GM12878 (cell line): Measurements from ENCODE around the gene PNRC1. TPM values are rescaled to one million over a fixed set of nuclear protein-coding genes. Genes with fewer than 3 reads are reported as not detected.

Source experiments
- ATAC-seq: fragments of 200-7000 bp; cut with Tn5 transposase; 3 replicates; pipeline ENCODE4 v1.9.1; 2020; ENCODE audit warnings: mild to moderate bottlenecking, moderate library complexity
- BruUV-seq: library from RNA; stranded (reverse); fragments of 400-500 nt; replicated peaks from 2 replicates; lab custom pipeline; 2021; lab: Mats Ljungman, UMichigan
- CTCF ChIA-PET: fragments of 300-600 bp; sonication (Branson Sonifier 250); formaldehyde crosslinking; extraction: SDS; loops from one replicate; lab custom pipeline; 2021; ENCODE audit warnings: inconsistent platforms; lab: Yijun Ruan, JAX
- POLR2A ChIA-PET: fragments of 350-600 bp; formaldehyde crosslinking; extraction: SDS; loops from one replicate; lab custom pipeline; 2021; ENCODE audit warnings: inconsistent platforms; lab: Charles Lee
- RAD21 ChIA-PET: fragments of 300-600 bp; sonication (Branson Sonifier 250); formaldehyde crosslinking; loops from one replicate; lab custom pipeline; 2023; ENCODE audit warnings: antibody characterized with exemption; ENCODE audit not compliant: unreplicated experiment; lab: Charles Lee
- SMC1A ChIA-PET: fragments of 300-600 bp; sonication (Branson Sonifier 250); formaldehyde crosslinking; loops from one replicate; lab custom pipeline; 2023; ENCODE audit not compliant: unreplicated experiment, uncharacterized antibody; lab: Charles Lee
- DNase-seq: peaks from one replicate; pipeline ENCODE4 v3.0.0-alpha.2; 2011; ENCODE audit warnings: low read depth, low spot score
- FAIRE-seq: peaks from 3 replicates; lab custom pipeline; 2011; peaks lifted over from hg19 to GRCh38; lab: Jason Lieb, UNC
- H2AFZ ChIP-seq: 2 replicates; pipeline ENCODE4 v1.6.0; 2011; ENCODE audit warnings: low read depth, low read length, control low read depth; ENCODE audit not compliant: control insufficient read depth
- H3K27ac ChIP-seq: 2 replicates; pipeline ENCODE4 v1.5.1; 2011; ENCODE audit warnings: control low read depth; ENCODE audit not compliant: control insufficient read depth, insufficient read depth
- H3K27me3 ChIP-seq, 2 experiments: replicated peaks in 1 of 2; 2 replicates each; pipeline versions ENCODE4 v1.6.0 to v1.6.1; 2011; ENCODE audit warnings: low read length in 1 of 2; ENCODE audit not compliant: control insufficient read depth in 2 of 2, insufficient read depth in 2 of 2
- H3K36me3 ChIP-seq, 2 experiments: 2 replicates each; pipeline ENCODE4 v1.5.1; 2011; ENCODE audit warnings: low read length in 1 of 2; ENCODE audit not compliant: control insufficient read depth in 2 of 2, insufficient read depth in 2 of 2
- H3K4me1 ChIP-seq: 2 replicates; pipeline ENCODE4 v1.6.1; 2011; ENCODE audit warnings: mild to moderate bottlenecking, low read length, moderate library complexity, mixed read lengths; ENCODE audit not compliant: control insufficient read depth, insufficient read depth
- H3K4me2 ChIP-seq: 2 replicates; pipeline ENCODE4 v1.6.0; 2011; ENCODE audit warnings: control low read depth; ENCODE audit not compliant: control insufficient read depth, insufficient read depth
- H3K4me3 ChIP-seq: fragments of 200-600 bp; sonication (generic); 2 replicates; pipeline ENCODE4 v1.5.1; 2016
- H3K79me2 ChIP-seq: 2 replicates; pipeline ENCODE4 v1.6.0; 2011; ENCODE audit warnings: low read length; ENCODE audit not compliant: control insufficient read depth, insufficient read depth
- H3K9ac ChIP-seq: 2 replicates; pipeline ENCODE4 v1.8.0; 2011; ENCODE audit warnings: low read length, control low read depth, mixed read lengths; ENCODE audit not compliant: control insufficient read depth, insufficient read depth
- H3K9me3 ChIP-seq: replicated peaks from 3 replicates; pipeline ENCODE4 v1.5.1; 2011; ENCODE audit warnings: mild to moderate bottlenecking, low read length; ENCODE audit not compliant: control insufficient read depth, insufficient read depth
- H4K20me1 ChIP-seq: 2 replicates; pipeline ENCODE4 v1.6.0; 2011; ENCODE audit not compliant: control insufficient read depth, insufficient read depth
- ASH2L ChIP-seq: fragments of 300-600, 200-600 bp; sonication (generic); IDR thresholded peaks from 2 replicates; pipeline ENCODE4 v1.6.1; 2017; ENCODE audit warnings: low read depth, mild to moderate bottlenecking, borderline replicate concordance
- BRCA1 ChIP-seq: IDR thresholded peaks from 2 replicates; pipeline ENCODE4 v1.6.1; 2011; ENCODE audit warnings: low read depth, low read length, improper control_type of control experiment
- CBFB ChIP-seq: IDR thresholded peaks from 2 replicates; pipeline ENCODE4 v1.6.1; 2016; ENCODE audit warnings: antibody characterized with exemption, low read depth
- CHD4 ChIP-seq: fragments of 200-600 bp; sonication (generic); IDR thresholded peaks from 2 replicates; pipeline ENCODE4 v1.6.1; 2016; ENCODE audit warnings: mild to moderate bottlenecking
- CREM ChIP-seq: IDR thresholded peaks from 2 replicates; pipeline ENCODE4 v1.6.1; 2014; ENCODE audit warnings: antibody characterized with exemption, low read depth
- E2F4 ChIP-seq: IDR thresholded peaks from 2 replicates; pipeline ENCODE4 v1.6.1; 2012; ENCODE audit warnings: low read depth, low read length, improper control_type of control experiment
- EGR1 ChIP-seq, 2 experiments: IDR thresholded peaks; 1 replicate in 1 of 2; 2 replicates in 1 of 2; pipeline ENCODE4 v1.6.1; 2011 to 2012; ENCODE audit warnings: low read depth in 2 of 2, low read length in 2 of 2, borderline replicate concordance in 1 of 2, mild to moderate bottlenecking in 1 of 2, moderate library complexity in 1 of 2
- GABPA ChIP-seq: IDR thresholded peaks from 2 replicates; pipeline ENCODE4 v1.6.1; 2014; ENCODE audit warnings: antibody characterized with exemption, low read depth, mild to moderate bottlenecking, inconsistent platforms
- HDGF ChIP-seq: fragments of 450-650 bp; IDR thresholded peaks from 2 replicates; pipeline ENCODE4 v1.6.1; 2016; ENCODE audit warnings: antibody characterized with exemption
- IKZF1 ChIP-seq: fragments of 450-650 bp; conservative IDR thresholded peaks from 2 replicates; pipeline ENCODE4 v1.6.1; 2017; ENCODE audit warnings: antibody characterized with exemption, mild to moderate bottlenecking
- MTA2 ChIP-seq: fragments of 450-650 bp; IDR thresholded peaks from 2 replicates; pipeline ENCODE4 v1.6.1; 2016; ENCODE audit warnings: low read depth, mild to moderate bottlenecking, moderate library complexity
- RB1 ChIP-seq: fragments of 450-650 bp; formaldehyde crosslinking; IDR thresholded peaks from 2 replicates; pipeline ENCODE4 v1.6.1; 2017; ENCODE audit warnings: mild to moderate bottlenecking, borderline replicate concordance
- RELB ChIP-seq: fragments of 450-650 bp; IDR thresholded peaks from 2 replicates; pipeline ENCODE4 v1.6.1; 2017; ENCODE audit warnings: low read depth, mild to moderate bottlenecking, moderate library complexity
- STAT1 ChIP-seq: fragments of 450-650 bp; conservative IDR thresholded peaks from 2 replicates; pipeline ENCODE4 v1.6.1; 2014; ENCODE audit warnings: antibody characterized with exemption, mild to moderate bottlenecking
- SUPT20H ChIP-seq: IDR thresholded peaks from 2 replicates; pipeline ENCODE4 v1.6.1; 2011; ENCODE audit warnings: low read depth, mild to moderate bottlenecking, low read length, moderate library complexity, borderline replicate concordance; ENCODE audit not compliant: control insufficient read depth
- TAF1 ChIP-seq: IDR thresholded peaks from 2 replicates; pipeline ENCODE4 v1.6.1; 2011; ENCODE audit warnings: mild to moderate bottlenecking, low read depth, low read length, borderline replicate concordance
- ZNF207 ChIP-seq: fragments of 450-650 bp; IDR thresholded peaks from 2 replicates; pipeline ENCODE4 v1.6.1; 2014; ENCODE audit warnings: antibody characterized with exemption, mild to moderate bottlenecking, borderline replicate concordance
- ZNF24 ChIP-seq: fragments of 450-650 bp; IDR thresholded peaks from 2 replicates; pipeline ENCODE4 v1.6.1; 2017; ENCODE audit warnings: antibody characterized with exemption, mild to moderate bottlenecking
- ZSCAN29 ChIP-seq: fragments of 450-650 bp; IDR thresholded peaks from 2 replicates; pipeline ENCODE4 v1.6.1; 2017; ENCODE audit warnings: mild to moderate bottlenecking, moderate library complexity
- WGBS: methylation state at CpG from one replicate; pipeline ENCODE4 v1.1.6; 2016; ENCODE audit warnings: low lambda C conversion rate; ENCODE audit not compliant: insufficient replicate concordance, insufficient coverage; ENCODE audit errors: missing lambda C conversion rate; 5-methylcytosine and 5-hydroxymethylcytosine counted together
- in situ Hi-C: fragments of 300-500 bp; cut with MboI; formaldehyde crosslinking; loops from 9 replicates; pipeline ENCODE4 v1.14.3; 2018; ENCODE audit warnings: mixed read lengths
- intact Hi-C: fragments of 100-400 bp; cut with micrococcal nuclease; formaldehyde crosslinking; loops from one replicate; pipeline ENCODE4 v1.14.2; 2022; ENCODE audit not compliant: unreplicated experiment
- polyA plus RNA-seq, 11 experiments: library from polyadenylated mRNA; depleted of rRNA in 4 of 11; unstranded in 6 of 11; stranded (reverse) in 5 of 11; fragments of >200 nt; fragmentation: Nextera tagmentation in 4 of 11; fragmentation: Illumina TruSeq in 1 of 11; extraction: Ambion mirVana in 4 of 11; extraction: Trizol in 1 of 11; gene quantifications; 1 replicate in 1 of 11; 2 replicates in 10 of 11; pipeline versions ENCODE4 v1.2.1 to v1.2.3, GENCODE V29; 2011 to 2016; ENCODE audit warnings: inconsistent platforms in 2 of 11, missing spikeins in 2 of 11, low read depth in 1 of 11
- total RNA-seq, 4 experiments: library from RNA; depleted of rRNA in 3 of 4; stranded (reverse); fragments of >200 nt in 3 of 4; fragmentation: Illumina TruSeq in 1 of 4; extraction: Trizol in 1 of 4; gene quantifications; 2 replicates each; pipeline versions ENCODE4 v1.2.1 to v1.2.3, GENCODE V29; 2013 to 2021

The PNRC1 gene
- total and polyA plus RNA-seq, 10 of the 15 experiments (the other 5 are each of a cell fraction or from before 2014, with no cell fraction given), result 7.6 to 66.0 (median 33.1) TPM

GRCh38 chr6:89068695-89069094, 11.9 kb upstream of the PNRC1 start:
- in situ Hi-C loops (no loop called here), intact Hi-C loops (no loop called here)
- Histone ChIP-seq H3K4me2 (no peak overlapping the region), H2AFZ (no peak overlapping the region), H4K20me1 (no peaks in the 10 kb centered on the region), H3K9me3 (no peaks in the 10 kb centered on the region), H3K27me3 (no peaks in the 10 kb centered on the region; a peak in 1 of 4 replicates), H3K36me3 (no peaks in the 10 kb centered on the region), H3K79me2 (no peaks in the 10 kb centered on the region), H3K4me1 (no peaks in the 10 kb centered on the region), H3K4me3 (no peak overlapping the region), H3K27ac (no peak overlapping the region), H3K9ac (no peak overlapping the region)
- WGBS, result 15% methylated on average over 1 of the region's 1 CpG
- no peak for TF ChIP-seq CREM
- no peak for TF ChIP-seq E2F4
- TF ChIP-seq CBFB, result no peak
- no peak for TF ChIP-seq RELB
- no peak for TF ChIP-seq BRCA1
- no peak for TF ChIP-seq GABPA
- no peak for TF ChIP-seq RB1
- no peak for TF ChIP-seq EGR1 (IDR thresholded peaks at IDR 0.05; ENCODE audit: borderline replicate concordance in 1 of 2, low read depth in 2 of 2, low read length in 2 of 2)
- no peak for TF ChIP-seq HDGF
- TF ChIP-seq CHD4, result no peak
- no peak for TF ChIP-seq ZSCAN29
- no peak for TF ChIP-seq SUPT20H
- no peak for TF ChIP-seq STAT1
- no peak for TF ChIP-seq TAF1
- TF ChIP-seq ZNF207, result no peak
- no peak for TF ChIP-seq IKZF1
- no peak for TF ChIP-seq ASH2L
- no peak for TF ChIP-seq MTA2
- no peak for TF ChIP-seq ZNF24
- DNase-seq, result no peak
- POLR2A ChIA-PET, result no interaction called here
- RAD21 ChIA-PET, result no interaction called here
- no peak for FAIRE-seq
- no TSS peak for BruUV-seq
- CTCF ChIA-PET, result interaction anchor here (1.3 kb wide), 1 partner anchor 11 kb away, joined by 3 read pairs; no protein-coding TSS in a partner anchor
- no peak for ATAC-seq
- SMC1A ChIA-PET, result interaction anchor here (0.6 to 1.9 kb wide), 2 partner anchors 11 to 85 kb away, joined by 3 to 5 read pairs; no protein-coding TSS in a partner anchor
